NCI-H2107 (cell line): Measurements from ENCODE around the gene SKP2.
"Not testable (repeated sequence)": the region's sequence is repeated elsewhere in the genome, so short reads cannot be mapped to it uniquely, and the experiment has no call there.

Experiments
- DNase-seq: peaks from one replicate; lab custom pipeline; 2025; lab: John Stamatoyannopoulos, UW

The SKP2 gene

GRCh38 chr5:36151434-36152323 lies at the start of gene SKP2, which contains the start of gene LMBRD2:
Gene SKP2, plus strand, starts transcription at chr5:36152111. Its CDS starts 152 bp downstream, at chr5:36152263.
Gene LMBRD2, minus strand, starts transcription at chr5:36151887. Its CDS starts 8,538 bp downstream, at chr5:36143349.
- DNase-seq, result peak; percentile 99

DNA sequence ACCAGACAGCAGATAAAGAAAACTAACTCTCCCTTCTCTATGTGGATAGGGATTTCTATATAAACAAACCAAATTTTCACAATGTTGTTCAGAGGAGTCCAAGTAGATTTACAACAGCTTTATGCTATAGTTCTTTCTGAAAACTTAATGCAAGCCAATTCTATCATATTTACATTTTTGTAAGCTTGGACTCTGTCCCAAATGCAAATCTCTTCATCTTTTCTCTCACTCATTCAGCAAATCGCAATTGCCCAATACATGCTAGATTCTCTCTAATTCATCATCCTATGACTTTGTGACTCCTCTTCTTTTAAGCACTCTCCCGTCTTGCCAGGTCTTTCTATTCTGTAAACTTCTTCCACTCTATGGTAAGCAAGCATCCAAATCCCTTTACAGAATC lies 46.1 kb upstream of the SKP2 start:
- no peak for DNase-seq

- DNase-seq, result no peak
Observed at GRCh38 chr5:36108758-36109460, 43.0 kb upstream of the SKP2 start.

DNA sequence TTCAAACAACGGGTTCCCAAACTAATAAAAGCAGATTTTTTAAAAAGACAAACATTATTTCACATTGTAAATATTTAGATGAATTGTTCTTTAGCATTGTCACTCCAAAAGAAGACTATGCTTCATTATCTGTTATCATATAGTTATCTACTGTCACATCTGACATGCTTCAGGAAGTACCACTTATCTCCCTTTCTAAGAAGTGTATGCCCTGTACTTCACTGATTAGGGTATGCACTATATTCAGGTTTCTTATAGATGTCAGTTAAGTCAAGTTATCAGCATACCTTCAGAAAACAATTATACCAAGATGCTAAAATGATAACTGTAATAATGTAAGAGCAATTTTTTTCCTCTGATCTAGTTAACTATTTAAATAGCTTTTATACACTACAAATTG lies 40.7 kb upstream of the SKP2 start:
- no peak for DNase-seq

- DNase-seq, result no peak
Observed at GRCh38 chr5:36125868-36126267, 26.0 kb upstream of the SKP2 start.

DNA sequence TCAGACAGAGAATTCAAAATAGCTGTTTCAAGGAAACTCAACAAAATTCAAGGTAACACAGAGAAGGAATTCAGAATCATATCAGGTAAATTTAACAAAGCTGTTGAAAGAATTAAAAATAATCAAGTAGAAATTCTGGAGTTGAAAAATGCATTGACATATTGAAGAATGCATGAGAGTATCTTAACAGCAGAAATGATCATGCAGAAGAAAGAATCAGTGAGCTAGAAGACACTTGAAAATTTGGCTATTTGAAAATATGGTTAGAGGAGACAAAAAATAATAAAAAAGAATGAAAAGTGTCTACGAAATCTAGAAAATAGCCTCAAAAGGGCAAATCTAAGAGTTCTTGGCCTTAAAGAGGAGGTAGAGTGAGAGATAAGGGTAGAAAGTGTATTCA lies 23.1 kb upstream of the SKP2 start:
- DNase-seq, result no peak

- not testable (repeated sequence) for DNase-seq
Observed at GRCh38 chr5:36129666-36130065, 22.2 kb upstream of the SKP2 start.

DNA sequence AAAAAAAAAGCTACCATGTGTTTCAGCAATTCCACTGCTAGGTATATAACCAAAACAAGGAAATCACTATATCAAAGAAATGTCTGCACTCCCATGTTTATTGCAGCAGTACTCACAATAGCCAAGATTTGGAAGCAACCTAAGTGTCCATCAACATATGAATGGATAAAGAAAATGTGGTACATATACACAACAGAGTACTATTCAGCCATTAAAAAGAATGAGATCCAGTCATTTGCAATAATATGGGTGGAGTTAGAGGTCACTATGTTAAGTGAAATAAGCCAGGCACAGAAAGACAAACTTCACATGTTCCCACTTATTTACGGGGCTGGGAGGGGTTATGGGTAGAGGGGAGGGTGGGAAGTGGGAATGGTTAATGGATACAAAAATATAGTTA lies 18.9 kb upstream of the SKP2 start:
- not testable (repeated sequence) for DNase-seq

DNA sequence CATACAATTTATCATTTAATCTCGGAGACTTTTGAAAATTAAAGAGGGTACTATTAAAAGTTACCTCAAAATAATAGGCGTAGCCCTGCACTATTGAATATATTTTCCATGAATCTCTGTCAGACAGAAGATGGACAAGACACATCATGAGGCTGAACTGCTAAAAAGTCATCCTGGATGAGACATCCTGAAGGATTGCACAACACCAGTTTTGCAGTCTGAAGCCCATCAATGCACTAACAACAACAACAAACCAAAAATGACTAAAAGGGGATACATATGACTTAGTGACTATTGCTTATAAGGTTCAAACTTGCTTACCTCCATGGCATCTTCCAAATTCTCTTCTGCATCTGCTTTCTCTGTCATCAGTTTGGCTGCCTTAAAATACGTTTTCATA lies 15.9 kb upstream of the SKP2 start:
- DNase-seq, result no peak

DNA sequence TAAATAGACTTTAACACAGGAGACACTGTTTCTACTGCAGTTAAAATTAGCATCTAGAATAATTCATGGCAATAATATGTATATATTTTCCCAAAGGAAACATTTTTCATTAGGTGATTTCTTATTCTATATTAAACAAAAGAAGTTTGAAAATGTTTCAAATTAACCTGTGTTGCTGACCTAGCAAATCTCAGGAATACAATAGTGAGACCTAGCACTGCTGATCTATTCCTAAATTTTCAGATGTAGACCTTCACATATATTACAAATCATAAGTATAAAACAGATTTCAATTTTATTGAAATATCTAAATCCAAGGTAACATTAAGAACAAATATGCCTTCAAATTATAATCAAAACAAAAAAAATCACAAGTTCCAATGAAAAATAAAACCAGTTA lies 15.3 kb upstream of the SKP2 start:
- DNase-seq, result no peak

GRCh38 chr5:36138900-36139683 lies 12.8 kb upstream of the SKP2 start:
- DNase-seq, result no peak

DNA sequence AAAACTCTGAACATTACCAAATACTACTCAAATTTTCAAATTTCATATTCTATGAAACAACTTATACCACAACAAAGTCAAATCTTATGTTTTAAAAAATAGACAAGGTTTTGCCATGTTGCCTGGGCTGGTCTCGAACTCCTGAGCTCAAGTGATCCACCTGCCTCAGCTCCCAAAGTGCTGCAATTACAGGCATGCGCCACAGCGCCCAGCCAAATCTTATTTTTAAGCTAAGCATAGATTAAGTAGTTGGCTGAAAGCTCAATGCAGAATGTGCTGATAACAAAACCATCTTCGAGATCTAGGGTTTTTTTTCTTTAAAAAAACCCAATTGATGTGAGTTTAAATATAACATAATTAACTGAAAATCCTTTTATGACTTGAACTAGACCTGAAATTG lies 6.6 kb upstream of the SKP2 start:
- no peak for DNase-seq

DNA sequence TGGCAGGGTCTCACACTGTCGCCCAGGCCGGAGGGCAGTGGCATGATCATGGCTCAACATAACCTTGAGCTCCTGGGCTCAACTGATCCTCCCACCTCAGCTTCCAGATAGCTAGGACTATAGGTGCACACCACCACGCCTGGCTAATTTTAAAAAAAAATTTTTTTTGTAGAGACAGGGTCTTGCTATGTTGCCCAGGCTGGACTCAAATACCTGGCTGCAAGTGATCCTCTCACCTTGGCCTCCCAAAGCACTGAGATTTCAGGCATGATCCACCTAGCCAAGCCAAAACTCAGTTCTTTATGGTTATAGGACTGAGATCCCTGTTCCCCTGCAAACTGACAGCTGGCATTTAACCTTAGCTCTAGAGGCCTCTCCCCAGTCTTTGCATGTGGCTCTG lies 5.5 kb upstream of the SKP2 start:
- DNase-seq, result no peak

DNA sequence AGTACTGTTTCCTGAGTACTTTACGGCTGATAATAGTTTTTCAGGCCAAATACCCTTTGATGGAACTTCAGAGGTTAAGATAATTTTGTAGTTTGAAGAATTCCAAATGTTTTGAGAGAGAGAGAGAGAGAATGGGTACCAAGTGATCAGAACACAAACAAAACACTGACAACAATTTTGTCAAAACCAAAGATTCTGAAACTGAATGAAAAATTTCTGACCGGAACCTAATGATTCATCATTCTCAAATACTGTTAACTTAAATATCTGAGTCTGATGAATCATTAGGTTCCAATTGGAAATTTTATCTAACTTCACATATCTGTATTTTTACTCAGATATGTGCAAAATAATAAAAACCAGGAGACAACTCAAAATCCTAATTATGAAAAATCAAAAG lies 4.2 kb upstream of the SKP2 start:
- no peak for DNase-seq

- DNase-seq, result peak; percentile 30
Observed at GRCh38 chr5:36150676-36151433, 1.1 kb upstream of the SKP2 start.

- DNase-seq, result no peak
Observed at GRCh38 chr5:36152324-36153297, 700 bp downstream of the SKP2 start.

DNA sequence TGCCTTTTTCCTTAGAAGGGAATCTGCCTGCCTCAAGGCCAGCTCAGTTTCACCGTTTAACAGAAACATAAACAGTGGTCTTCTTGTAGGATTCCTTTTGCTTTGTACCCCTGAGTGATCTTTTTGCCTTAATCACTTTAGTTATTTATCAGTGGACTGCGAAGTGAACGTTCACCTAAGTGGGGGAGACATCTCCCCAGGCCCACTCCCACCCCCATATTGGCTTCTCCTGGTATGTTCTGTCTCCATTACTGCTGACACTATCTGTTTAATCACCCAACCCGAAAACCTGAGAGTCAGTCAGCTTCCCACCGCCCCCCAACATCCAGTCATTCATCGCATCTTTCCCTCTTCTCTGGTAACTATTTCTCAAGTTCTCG lies 1.4 kb downstream of the SKP2 start:
- DNase-seq, result no peak

GRCh38 chr5:36153726-36154125 lies 1.8 kb downstream of the SKP2 start:
- no peak for DNase-seq

- DNase-seq, result no peak
Observed at GRCh38 chr5:36155291-36155690, 3.4 kb downstream of the SKP2 start.

GRCh38 chr5:36156121-36156601 lies 4.2 kb downstream of the SKP2 start:
- DNase-seq, result no peak
